HepG2 (cell line): Measurements from ENCODE around the gene CTCF. TPM values are rescaled to one million over a fixed set of nuclear protein-coding genes. Genes with fewer than 3 reads are reported as not detected.

Experiments
- CBX5 ChIP-seq: sonication (generic); formaldehyde crosslinking; IDR thresholded peaks from 2 replicates; pipeline ENCODE4 v1.4.0; 2020; ENCODE audit warnings: missing genetic modification reagents, borderline replicate concordance
- ELF3 ChIP-seq: IDR thresholded peaks from 2 replicates; pipeline ENCODE4 v1.6.1; 2016; ENCODE audit warnings: missing genetic modification reagents, missing compliant biosample characterization
- HNRNPL ChIP-seq: fragments of 200-400 bp; formaldehyde crosslinking; IDR thresholded peaks from 2 replicates; pipeline ENCODE4 v1.6.1; 2017; ENCODE audit warnings: mild to moderate bottlenecking, low read depth, low read length
- HOXA5 ChIP-seq: sonication (generic); formaldehyde crosslinking; IDR thresholded peaks from 2 replicates; pipeline ENCODE4 v1.4.0; 2020; ENCODE audit warnings: missing genetic modification reagents
- RAD21 ChIP-seq: fragments of 450-650 bp; formaldehyde crosslinking; IDR thresholded peaks from 2 replicates; pipeline ENCODE4 v1.5.0; 2020; ENCODE audit warnings: mild to moderate bottlenecking
- ZBTB25 ChIP-seq: IDR thresholded peaks from 2 replicates; pipeline ENCODE4 v1.6.1; 2018; ENCODE audit warnings: missing genetic modification reagents
- ZBTB3 ChIP-seq: sonication (generic); formaldehyde crosslinking; IDR thresholded peaks from 2 replicates; pipeline ENCODE4 v1.4.0; 2020; ENCODE audit warnings: low read depth, mild to moderate bottlenecking, moderate library complexity, missing genetic modification reagents, borderline replicate concordance
- ZBTB33 ChIP-seq: sonication (generic); formaldehyde crosslinking; IDR thresholded peaks from 2 replicates; pipeline ENCODE4 v1.4.0; 2020; ENCODE audit warnings: missing genetic modification reagents
- ZFY ChIP-seq: sonication (generic); formaldehyde crosslinking; IDR thresholded peaks from 2 replicates; pipeline ENCODE4 v1.4.0; 2020; ENCODE audit warnings: missing genetic modification reagents
- ZNF138 ChIP-seq: sonication (generic); formaldehyde crosslinking; IDR thresholded peaks from 2 replicates; pipeline ENCODE4 v1.5.0; 2020; ENCODE audit warnings: mild to moderate bottlenecking, low read depth, missing genetic modification reagents
- ZNF3 ChIP-seq: IDR thresholded peaks from 2 replicates; pipeline ENCODE4 v1.7.0; 2017; ENCODE audit warnings: inconsistent platforms
- ZNF556 ChIP-seq: sonication (generic); formaldehyde crosslinking; IDR thresholded peaks from 2 replicates; pipeline ENCODE4 v1.4.0; 2020; ENCODE audit warnings: mild to moderate bottlenecking, missing genetic modification reagents, borderline replicate concordance
- ZNF605 ChIP-seq: sonication (generic); formaldehyde crosslinking; IDR thresholded peaks from 2 replicates; pipeline ENCODE4 v1.8.0; 2022; ENCODE audit warnings: mild to moderate bottlenecking, missing genetic modification reagents
- ZNF713 ChIP-seq: sonication (generic); formaldehyde crosslinking; IDR thresholded peaks from 2 replicates; pipeline ENCODE4 v1.4.0; 2020; ENCODE audit warnings: mild to moderate bottlenecking, missing genetic modification reagents
- polyA plus RNA-seq, 8 experiments: library from polyadenylated mRNA; depleted of rRNA in 3 of 8; stranded (reverse) in 7 of 8; unstranded in 1 of 8; fragments of >200 nt; fragmentation: Illumina TruSeq in 4 of 8; extraction: Trizol in 4 of 8; gene quantifications; 2 replicates each; pipeline versions ENCODE4 v1.2.1 to v1.2.3, GENCODE V29; 2011 to 2016; ENCODE audit warnings: low read depth in 4 of 8, missing spikeins in 1 of 8, mixed read lengths in 1 of 8; ENCODE audit not compliant: insufficient read depth in 1 of 8
- total RNA-seq, 5 experiments: library from RNA; depleted of rRNA; stranded (reverse); fragments of >200 nt; fragmentation: Illumina TruSeq; extraction: Trizol; gene quantifications; 2 replicates each; pipeline ENCODE4 v1.2.3, GENCODE V29; 2016; ENCODE audit warnings: low read depth in 1 of 5
- TF ChIP-seq, protein P1 (sequence below): sonication (generic); formaldehyde crosslinking; IDR thresholded peaks from 2 replicates; pipeline ENCODE4 v1.8.0; 2022; ENCODE audit warnings: mild to moderate bottlenecking, missing genetic modification reagents
- TF ChIP-seq, protein P2 (sequence below): sonication (generic); formaldehyde crosslinking; IDR thresholded peaks from 2 replicates; pipeline ENCODE4 v1.4.0; 2020; ENCODE audit warnings: mild to moderate bottlenecking, missing genetic modification reagents

CTCF gene
- total and polyA plus RNA-seq, 2 of the 13 experiments (the other 11 are each of a cell fraction or from before 2014, with no cell fraction given) = 19.5 to 37.5 TPM

GRCh38 chr16:67667817-67668494, 105.6 kb downstream of the CTCF start (continued):
- TF ChIP-seq, protein P1, sequence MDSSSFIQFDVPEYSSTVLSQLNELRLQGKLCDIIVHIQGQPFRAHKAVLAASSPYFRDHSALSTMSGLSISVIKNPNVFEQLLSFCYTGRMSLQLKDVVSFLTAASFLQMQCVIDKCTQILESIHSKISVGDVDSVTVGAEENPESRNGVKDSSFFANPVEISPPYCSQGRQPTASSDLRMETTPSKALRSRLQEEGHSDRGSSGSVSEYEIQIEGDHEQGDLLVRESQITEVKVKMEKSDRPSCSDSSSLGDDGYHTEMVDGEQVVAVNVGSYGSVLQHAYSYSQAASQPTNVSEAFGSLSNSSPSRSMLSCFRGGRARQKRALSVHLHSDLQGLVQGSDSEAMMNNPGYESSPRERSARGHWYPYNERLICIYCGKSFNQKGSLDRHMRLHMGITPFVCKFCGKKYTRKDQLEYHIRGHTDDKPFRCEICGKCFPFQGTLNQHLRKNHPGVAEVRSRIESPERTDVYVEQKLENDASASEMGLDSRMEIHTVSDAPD (CRISPR knock-in tag) = 0 out of 2 replicates have a peak, but pooled peaks have one; percentile 30
- TF ChIP-seq ZFY (CRISPR knock-in tag) = peak; percentile 65; the same call in 1 of the 2 replicates
- no peak for TF ChIP-seq ZBTB3 (CRISPR knock-in tag)
- TF ChIP-seq ELF3 (CRISPR knock-in tag) = peak; percentile 69
- no peak for TF ChIP-seq ZNF605 (CRISPR knock-in tag)
- TF ChIP-seq CBX5 (CRISPR knock-in tag) = 0 out of 2 replicates have a peak, but pooled peaks have one; percentile 83
- peak; percentile 92 for TF ChIP-seq HOXA5 (CRISPR knock-in tag)
- TF ChIP-seq HNRNPL = peak; percentile 97
- TF ChIP-seq ZBTB25 (CRISPR knock-in tag) = peak; percentile 70; the same call in 1 of the 2 replicates
- peak; percentile 58; the same call in 1 of the 2 replicates for TF ChIP-seq ZBTB33
- TF ChIP-seq RAD21 (CRISPR knock-in tag) = peak; percentile 98
- TF ChIP-seq ZNF138 = 0 out of 2 replicates have a peak, but pooled peaks have one; percentile 41
- TF ChIP-seq, protein P2, sequence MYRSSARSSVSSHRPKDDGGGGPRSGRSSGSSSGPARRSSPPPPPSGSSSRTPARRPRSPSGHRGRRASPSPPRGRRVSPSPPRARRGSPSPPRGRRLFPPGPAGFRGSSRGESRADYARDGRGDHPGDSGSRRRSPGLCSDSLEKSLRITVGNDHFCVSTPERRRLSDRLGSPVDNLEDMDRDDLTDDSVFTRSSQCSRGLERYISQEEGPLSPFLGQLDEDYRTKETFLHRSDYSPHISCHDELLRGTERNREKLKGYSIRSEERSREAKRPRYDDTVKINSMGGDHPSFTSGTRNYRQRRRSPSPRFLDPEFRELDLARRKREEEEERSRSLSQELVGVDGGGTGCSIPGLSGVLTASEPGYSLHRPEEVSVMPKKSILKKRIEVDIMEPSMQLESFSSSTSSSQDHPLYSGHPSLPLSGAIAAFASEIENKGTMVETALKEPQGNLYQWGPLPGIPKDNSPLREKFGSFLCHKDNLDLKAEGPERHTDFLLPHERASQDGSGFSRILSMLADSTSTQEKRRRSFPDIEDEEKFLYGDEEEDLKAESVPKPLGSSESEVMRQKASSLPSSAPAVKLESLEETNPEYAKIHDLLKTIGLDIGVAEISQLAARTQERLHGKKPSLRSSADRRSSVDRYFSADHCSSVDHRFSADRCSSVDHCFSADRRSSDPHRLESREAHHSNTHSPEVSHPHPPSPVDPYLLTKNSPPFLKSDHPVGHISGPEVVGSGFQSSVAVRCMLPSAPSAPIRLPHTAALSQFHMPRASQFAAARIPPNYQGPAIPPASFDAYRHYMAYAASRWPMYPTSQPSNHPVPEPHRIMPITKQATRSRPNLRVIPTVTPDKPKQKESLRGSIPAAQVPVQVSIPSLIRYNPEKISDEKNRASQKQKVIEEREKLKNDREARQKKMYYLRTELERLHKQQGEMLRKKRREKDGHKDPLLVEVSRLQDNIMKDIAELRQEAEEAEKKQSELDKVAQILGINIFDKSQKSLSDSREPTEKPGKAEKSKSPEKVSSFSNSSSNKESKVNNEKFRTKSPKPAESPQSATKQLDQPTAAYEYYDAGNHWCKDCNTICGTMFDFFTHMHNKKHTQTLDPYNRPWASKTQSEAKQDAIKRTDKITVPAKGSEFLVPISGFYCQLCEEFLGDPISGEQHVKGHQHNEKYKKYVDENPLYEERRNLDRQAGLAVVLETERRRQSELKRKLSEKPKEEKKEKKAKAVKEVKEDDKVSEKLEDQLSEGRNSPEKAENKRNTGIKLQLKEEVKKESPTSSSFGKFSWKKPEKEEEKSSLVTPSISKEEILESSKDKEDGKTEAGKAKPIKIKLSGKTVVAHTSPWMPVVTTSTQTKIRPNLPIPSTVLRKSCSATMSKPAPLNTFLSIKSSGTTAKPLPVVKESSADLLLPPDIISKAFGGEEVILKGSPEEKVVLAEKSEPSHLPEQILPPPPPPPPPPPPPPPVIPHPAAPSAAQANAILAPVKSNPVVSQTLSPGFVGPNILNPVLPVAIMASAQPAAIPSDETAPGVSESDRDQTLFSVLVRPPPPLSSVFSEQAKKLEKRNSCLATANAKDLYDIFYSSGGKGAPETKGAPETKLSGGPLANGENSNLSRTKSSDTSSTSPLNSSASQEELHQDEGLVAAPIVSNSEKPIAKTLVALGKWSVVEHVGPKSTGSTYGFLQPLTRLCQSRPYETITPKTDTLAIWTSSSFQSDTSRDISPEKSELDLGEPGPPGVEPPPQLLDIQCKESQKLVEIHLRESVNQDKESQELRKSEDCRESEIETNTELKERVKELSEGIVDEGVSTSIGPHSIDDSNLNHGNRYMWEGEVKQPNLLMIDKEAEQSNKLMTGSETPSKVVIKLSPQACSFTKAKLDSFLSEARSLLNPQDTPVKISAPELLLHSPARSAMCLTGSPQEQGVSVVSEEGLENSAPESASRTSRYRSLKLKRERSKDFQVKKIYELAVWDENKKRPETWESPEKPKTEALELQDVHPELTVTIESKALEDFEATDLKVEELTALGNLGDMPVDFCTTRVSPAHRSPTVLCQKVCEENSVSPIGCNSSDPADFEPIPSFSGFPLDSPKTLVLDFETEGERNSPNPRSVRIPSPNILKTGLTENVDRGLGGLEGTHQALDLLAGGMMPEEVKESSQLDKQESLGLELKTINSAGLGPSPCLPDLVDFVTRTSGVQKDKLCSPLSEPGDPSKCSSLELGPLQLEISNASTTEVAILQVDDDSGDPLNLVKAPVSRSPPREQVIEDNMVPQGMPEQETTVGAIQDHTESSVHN (CRISPR knock-in tag) = peak; percentile 35; the same call in 1 of the 2 replicates
- no peak for TF ChIP-seq ZNF713
- TF ChIP-seq ZNF556 = peak; percentile 79; the same call in 1 of the 2 replicates
- TF ChIP-seq ZNF3 (CRISPR knock-in tag) = no peak
